GM18517 (cell line): ENCODE data around the gene AKNA.

Experiments
- ATAC-seq: cut with Tn5 transposase; IDR thresholded peaks from one replicate; pipeline ENCODE4 v1.9.1; 2021; ENCODE audit warnings: mild to moderate bottlenecking, moderate library complexity; ENCODE audit not compliant: unreplicated experiment

Gene AKNA

DNA sequence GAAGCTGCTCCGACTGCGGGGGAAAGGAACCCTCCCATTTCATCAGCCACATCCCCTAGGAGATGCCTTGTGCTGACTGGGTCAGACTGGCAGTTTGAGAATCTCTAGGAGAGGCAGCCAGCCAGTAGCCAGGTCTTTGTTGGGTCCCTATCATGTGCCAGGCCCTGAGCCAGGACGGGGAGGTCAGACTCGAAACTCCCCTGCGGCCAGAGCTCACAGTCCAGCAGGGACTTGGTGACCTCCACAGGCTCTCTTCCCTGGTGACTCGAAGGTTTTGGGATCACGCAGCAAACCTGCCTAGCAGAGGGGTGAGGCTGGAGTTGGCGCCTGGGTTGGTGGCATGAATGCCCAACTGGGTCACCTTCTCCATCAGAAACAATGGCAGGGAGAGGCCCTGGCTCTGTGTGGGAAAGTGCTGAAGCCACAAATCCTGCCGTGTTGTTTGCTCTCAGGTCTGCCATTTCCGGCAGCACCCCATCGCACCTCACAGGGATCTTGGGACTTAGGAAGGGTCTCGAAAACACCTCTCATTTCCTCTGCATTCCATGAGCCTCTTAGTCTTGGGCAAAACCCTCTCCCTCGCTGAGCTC, 79.3 kb downstream of the AKNA start:
- ATAC-seq, result no peak

DNA sequence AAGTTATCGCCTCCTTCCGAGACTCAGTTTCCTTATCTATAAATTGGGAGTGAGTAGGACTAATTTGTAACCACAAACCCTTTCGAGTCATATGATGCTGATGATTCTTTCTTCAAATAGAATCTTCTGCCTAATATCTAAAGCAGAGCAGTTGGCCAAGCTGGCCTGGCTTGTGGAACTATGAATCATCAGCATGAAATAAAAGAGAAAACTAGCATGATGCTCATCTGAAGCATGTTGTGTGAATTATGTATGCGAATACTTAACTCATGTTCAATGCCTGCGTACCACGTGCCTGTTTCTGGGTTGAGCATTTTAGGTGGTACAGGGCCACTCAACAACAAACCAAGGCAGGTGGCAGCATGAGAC, 79.9 kb downstream of the AKNA start:
- no peak for ATAC-seq

DNA sequence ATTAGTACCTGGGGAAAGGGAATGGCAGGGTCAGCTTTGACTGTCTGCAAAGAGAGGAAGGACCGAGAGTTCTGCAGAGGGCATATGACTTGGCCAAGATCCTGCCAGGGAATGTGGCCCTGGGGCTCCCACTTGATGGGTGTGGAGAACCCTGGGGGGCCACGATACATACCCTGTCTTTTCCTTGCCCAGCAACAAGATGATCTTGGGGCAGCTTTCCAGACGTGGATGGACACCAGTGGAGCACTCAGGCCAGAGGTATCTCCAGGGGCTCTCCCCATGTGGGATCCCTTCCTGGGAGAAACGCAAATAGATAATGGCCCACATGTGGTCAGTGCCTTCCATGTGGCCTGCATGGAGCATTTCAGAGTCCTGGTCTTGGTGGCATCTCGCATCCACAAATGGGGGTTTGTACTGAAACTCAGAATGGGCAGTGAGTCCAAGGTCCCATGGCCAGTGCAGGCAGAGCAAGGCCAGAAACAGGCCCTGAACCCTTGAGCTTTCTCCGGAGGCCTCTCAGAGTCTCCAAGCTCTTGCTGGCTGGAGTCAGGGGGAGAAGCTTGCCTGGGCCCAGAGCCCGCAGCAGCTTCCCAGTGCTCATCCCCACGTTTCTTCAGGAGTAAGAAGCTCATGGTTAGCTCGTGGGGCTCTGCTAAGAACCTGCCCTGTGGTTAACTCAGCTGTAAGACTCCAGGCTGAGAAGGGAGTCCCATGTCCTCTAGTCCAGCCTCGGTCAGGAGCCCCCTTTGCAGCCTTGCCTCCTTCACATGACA, 83.2 kb downstream of the AKNA start:
- ATAC-seq, result no peak

DNA sequence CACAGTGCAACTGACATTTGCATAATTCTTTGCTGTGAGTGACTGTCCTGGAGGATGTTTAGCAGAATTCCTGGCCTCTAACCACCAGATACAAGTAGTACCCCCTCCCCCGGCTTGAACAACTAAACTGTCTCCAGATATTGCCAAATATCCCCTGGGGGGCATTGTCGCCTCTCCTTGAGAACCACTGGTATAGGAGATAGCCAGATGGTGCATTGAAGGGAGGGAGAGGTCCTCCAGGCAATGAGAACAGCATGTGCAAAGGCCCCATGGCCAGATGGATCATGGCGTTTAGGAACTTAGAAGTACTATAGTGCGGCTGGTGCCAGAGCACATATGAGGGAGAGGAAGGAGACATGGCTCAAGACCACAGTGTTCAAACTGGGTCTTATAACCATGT, 83.8 kb downstream of the AKNA start:
- no peak for ATAC-seq

DNA sequence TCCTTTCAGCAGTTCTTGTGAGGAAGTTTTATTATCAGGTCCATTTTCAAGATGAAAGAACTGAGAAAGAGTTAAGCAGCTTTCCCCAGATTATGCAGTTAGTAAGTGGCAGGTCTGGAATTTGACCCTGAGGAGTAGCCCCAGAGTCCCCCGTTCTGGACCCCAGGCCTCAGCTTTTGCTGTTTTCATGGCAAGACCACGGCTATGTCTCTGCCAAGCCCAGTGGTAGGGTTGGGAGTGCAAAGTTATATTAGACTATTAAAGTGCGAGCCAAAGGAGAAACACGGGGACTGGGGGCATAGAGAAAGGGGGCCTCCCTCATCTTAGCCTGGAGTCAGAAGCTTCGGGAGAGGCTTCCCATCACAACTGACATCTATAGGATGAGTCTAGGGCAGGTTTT, 84.2 kb downstream of the AKNA start:
- ATAC-seq, result no peak

DNA sequence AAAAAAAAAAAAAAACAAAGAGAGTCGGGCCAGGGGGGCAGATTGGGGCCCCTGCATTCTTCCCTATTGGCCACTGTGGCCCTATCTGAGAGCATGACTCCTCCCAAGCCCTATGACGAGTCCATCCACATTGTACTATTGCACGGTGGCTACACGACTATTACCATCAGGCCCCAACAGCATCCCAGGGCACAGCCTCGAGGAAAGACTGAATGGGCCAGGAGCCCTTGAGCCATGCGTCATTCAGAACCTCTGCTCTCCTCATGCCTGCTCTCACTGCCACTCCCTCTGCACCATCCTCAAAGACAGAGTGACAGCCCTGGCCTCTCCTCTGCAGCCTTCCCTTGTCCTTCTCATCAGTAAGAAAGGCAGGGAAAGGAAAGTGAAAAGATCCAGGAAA, 85.1 kb downstream of the AKNA start:
- ATAC-seq, result no peak

DNA sequence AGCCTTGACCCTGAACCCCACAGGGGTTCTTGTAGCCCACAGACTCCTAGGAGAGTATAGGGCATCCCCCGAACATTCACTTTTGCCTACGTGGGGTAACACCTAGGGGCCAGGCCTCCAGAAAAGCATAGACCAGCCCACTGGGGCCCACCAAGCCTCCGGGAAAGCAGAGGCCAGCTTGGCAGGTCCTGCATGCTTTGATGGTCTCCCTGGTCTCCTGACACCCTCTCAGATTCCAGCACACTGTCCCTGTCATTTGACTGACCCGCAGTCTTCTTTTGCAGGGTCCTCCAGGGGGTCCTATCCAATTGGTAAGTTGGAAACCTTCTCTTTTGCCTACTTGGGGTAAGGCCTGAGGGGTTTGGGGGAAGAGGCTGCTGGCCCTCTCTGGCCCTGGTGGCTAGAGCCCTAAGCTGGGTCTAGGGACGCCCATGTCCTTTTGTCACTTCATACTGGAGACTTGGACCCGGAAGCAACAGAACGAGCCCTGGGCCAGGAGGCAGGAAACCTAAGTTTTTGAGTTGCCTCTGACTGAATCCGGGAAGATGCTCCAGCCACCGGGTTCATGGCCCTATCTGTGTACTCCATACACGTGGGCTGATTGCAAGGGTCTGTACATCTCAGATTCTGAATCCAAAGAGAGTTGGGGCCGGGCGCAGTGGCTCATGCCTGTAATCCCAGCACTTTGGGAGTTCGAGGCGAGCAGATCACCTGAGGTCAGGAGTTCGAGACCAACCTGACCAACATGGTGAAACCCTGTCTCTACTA, 85.8 kb downstream of the AKNA start:
- ATAC-seq, result no peak

DNA sequence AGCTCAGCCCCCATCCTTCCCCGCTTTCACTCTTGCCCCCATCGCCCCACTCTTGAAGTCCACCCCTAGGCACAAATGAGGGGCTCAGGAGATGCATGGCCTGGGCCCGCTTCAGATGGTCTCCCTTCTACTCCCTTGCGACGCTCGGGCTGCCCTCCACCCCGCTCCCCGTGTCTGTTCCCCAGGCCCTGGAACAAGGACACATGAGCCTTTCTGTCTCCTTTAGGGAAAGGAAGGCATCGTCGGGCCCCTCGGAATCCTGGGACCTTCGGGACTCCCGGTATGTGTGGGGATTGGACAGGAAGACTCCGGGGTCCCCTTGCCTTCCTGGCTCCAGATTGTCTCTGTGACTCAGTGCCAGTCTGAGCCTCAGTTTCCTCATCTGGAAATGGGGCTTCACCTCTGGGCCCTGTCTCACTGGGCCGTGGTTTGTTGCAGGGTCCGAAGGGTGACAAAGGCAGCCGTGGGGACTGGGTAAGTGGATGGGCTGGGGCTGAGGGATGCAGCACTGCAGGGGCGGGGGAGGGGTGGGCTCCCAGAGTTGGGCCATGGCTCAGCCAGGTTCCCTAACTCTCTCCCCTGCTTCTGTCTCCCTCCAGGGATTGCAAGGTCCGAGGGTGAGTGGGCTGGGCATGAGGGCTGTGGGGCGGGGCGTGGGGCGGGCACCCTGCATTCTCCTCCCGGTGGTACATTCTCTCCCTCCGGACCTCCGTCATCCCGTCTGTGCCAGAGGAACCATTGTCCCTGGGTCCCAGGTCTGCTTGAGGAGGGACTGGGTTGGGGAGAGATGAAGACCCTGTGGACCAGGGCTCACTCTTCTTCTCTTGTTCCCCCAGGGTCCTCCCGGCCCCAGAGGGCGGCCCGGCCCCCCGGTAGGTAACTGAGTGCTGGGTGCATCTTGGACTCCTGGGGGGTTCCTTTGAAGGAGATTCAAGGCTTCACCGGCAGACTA, 86.7 kb downstream of the AKNA start:
- no peak for ATAC-seq

DNA sequence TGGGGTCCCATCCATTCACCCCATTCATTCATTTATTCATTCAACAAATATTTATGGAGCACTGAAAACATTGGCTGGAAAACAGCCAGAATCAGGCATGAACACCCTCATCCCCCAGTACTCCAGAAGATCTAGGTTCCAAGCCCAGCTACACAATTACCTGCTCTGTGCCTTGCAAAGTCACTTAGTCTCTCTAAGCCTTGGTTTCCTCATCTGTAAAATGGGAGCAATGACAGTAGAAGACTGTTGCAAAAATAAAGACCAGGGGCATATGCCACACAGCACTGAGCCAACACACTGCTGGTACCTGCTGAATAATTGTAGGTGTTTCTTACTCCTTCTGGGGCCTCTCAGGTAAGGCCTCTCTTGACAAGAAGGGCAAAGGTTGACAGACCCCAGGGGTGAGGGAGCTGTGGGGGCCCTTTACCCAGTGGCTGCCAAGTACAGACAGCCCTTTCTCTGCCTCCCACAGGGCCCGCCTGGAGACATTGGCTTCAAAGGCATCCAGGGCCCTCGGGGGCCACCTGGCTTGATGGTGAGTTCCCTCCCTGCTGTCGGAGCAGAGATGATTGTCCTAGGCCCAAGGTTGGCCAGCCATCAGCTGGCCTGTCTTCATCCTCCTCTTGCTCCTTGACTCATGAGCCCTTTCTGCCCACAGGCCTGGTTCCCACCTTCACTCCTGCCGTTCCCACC, 87.5 kb downstream of the AKNA start:
- ATAC-seq, result no peak

DNA sequence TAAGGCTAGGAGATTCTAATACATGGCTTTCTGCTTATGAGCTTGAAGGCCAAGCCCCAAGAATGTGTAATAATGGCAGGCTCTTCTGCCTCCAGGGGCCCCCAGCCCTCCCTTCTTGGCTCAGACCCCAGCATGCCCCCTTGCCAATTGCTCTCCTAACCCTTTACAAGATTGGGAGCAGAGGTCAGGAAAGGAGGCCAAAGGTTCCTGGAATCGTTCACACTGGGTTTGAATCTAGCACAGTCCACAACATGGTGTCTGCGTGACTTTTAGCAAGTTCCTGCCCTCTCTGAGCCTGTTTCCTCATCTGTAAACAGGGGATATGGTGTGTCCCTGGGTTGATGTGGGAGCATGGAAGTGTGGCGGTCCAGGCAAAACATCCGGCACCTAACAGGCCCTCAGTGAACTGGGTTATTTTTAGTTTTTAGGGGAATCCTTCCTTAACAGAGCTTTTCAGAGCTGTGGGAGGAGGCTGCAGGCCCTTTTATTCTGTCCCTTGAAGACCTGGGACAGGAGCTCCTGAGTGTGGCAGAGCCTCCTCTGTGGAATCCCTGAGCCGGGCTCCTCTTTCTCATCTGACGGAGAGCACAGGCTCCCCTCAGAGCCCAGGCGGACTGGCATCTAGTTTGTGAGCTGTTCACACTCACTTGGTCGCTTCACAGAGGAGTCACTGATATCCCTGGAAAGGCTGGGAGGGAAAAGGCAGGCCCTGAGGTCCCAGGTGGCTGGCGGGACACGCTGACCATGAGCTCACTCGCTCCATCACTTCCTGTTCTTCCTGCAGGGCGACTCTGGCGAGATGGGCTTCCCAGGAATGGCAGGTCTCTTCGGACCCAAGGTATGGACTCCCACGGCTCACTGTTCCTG, 88.3 kb downstream of the AKNA start:
- ATAC-seq, result no peak

DNA sequence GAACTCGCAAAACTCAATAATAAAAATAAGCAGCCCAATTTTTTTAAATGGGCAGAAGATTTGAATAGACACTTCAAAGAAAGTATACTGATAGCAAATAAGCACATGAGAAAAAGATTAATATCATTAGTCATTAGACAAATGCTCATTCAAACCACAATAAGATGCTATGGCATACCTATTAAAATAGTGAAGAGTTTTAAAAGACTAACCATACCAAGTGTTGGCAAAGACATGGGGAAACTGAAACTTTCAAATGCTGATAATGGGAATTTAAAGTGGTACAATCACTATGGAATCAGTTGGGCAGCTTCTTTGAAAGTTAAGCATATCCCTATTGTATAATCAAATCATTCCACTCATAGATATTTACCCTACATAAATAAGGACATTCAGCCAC, 91.4 kb downstream of the AKNA start:
- ATAC-seq, result no peak

DNA sequence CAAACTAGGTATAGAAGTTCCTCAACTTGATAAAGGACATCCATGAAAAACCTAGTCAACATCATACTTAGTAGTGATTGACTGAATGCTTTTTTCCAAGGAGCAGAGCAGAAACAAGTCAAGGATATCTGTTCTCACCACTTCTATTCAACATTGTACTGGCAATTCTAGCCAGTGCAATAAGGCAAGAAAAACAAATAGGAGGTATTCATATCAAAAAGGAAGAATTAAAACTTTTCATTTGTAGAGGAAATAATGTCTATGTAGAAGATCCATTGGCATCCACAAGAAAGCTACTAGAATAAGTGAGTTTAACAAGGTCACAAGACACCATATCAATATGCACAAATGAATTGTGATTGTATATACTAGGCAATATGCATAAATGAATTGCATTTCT, 93.1 kb downstream of the AKNA start:
- ATAC-seq, result no peak

DNA sequence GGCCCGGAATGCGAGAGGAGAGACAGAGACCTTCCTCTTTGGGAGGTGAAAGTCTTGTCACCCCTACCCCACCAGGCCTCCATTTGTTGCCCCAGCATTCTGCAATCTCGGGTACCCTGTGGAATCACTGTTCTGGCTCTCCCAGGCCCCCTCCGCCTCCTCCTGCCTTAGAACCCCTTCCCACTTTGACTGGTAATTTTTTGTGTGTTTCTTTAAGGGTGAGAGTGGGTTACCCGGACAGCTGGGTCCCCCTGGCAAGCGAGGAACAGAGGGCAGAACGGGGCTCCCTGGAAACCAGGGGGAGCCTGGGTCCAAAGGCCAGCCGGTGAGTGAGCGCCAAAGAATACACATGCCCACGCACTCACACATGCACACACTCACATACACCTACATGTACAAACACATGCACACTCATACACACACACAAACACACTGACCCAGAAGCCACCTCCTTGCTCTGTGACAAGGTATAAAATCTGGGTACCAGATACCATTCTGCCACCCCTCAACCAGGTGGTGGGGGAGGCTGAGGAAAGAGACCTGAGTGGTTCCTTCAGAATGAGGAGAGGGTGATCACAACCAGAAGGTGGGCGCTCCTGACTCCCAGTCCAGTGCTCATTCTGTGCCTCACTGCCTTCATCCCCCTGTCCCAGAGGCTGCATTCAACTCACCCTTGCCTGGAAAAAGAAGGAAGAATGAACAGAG, 95.7 kb downstream of the AKNA start:
- ATAC-seq, result no peak

DNA sequence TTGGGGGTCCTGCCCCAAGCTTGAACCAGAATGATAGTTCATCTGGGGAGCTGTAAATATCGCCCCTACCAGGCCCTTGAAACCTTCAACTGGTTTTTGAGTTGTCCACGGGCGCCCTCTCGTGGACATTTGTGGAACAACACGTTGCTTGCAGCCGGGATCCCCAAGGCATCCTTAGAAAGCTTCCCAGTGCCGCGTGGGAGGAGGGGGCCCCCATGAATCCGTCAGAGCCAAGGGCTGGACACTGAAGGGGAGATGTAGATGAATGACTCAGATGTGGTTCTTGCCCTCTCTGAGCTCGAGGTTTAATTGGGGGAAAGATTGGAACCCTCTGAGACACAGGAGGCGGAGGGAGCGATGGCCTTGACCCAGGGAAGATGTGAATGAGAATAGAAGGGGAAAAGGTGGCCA, 96.7 kb downstream of the AKNA start:
- ATAC-seq, result no peak

DNA sequence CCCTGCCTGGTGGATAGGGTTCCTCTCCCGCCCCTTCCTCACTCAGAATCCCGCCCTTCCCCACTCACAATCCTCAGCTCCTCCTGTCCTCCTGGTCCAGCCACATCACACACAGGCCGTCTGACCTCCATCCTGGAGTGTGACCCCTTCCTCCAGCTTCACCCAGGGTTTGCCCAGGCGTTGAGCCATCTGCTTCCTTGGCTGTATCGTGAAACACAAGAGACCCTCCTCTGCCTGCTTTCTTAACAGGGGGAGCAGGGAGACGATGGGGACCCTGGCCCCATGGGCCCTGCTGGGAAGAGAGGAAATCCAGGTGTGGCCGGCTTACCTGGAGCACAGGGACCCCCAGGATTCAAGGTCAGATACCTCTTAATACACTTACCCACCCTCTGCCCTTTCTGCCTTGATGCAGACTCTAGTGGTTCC, 97.2 kb downstream of the AKNA start:
- no peak for ATAC-seq

DNA sequence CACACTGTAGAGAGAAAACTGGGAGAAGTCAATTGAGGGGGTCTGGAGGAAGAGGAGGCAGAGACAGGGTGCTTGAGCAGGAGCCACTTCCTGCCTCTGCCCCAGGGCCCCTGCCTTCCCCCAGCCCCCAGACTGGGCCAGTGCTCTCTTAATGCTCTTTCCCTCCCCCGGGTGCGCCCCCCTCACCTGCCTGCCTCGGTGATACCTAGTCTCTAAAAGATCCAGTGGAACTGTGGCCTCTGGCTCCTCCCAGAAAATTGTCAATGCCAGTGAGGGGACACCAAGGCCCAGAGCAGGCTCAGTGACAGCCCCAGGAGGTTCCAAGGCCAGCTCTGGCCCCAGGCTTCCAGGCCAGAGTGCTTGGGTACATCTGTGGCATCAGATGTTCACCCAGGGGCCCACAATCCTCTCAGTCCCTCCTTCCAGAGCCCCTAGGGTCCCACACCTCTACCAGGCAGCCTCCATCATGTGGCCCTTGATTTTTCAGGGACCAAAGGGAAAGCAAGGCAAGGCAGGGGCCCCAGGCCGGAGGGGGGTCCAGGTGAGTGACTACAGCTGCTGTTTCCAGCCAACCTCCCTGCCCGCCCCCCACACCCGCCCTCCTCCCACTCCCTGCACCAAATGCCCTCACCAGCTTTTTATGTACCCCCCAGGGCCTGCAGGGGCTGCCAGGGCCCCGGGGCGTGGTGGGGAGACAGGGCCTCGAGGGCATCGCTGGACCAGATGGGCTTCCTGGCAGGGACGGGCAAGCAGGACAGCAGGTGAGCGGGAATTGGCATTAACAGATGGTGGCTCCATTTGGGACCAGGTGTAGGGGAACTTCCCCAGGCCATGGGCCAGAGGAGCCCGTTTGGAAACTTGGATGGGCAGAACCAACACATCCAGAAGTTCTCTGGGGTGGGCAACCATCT, 98.0 kb downstream of the AKNA start:
- ATAC-seq, result no peak

DNA sequence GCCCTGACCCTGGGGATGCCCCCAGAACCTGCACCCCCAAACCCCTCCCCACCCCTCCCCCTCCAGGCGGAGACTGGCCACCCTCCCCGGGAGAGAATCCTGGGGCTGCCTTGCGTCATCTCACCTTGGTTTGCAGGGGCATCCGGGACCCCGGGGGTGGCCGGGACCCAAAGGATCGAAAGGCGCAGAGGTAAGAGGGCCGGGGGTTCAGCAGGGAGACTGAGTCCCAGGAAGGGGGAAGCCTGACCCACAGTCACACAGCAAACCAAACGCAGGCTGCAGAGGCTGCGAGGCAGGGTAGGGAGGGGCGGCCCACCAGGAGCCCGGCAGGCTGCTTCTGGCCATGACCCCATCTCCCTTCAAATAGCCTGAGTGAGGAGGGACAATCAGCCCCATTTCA, 98.7 kb downstream of the AKNA start:
- ATAC-seq, result no peak
